Activated CD4-positive, CD25-positive, alpha-beta regulatory T cell (primary cell): Measurements from ENCODE around the gene SLC25A26.
A peak's percentile ranks its signal among the peaks of the same experiment; 100 is the strongest.

Experiments
- DNase-seq, 4 experiments: peaks; one replicate each; lab custom pipeline; 2025; lab: John Stamatoyannopoulos, UW

The SLC25A26 gene

DNA sequence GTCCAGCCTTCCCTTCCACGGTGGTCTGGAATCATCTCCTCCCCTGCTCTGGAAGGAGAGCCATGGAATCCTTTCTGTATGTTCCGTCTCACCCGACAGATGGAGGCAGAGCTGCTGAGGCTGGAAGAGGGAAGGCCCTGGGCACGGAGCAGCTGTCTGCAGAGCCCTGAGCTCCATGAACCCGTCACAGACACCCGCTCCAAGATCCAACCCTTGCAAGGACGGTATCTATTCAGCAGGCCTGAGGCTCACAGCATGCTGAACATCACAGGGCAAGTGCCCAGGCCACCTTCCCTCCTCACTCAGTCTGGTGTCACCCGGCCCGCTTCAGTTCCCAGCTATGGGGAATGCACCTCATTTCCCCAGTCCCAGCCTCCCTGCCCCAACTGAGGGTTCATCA is 176.1 kb downstream of the SLC25A26 start:
- no peak for DNase-seq

DNA sequence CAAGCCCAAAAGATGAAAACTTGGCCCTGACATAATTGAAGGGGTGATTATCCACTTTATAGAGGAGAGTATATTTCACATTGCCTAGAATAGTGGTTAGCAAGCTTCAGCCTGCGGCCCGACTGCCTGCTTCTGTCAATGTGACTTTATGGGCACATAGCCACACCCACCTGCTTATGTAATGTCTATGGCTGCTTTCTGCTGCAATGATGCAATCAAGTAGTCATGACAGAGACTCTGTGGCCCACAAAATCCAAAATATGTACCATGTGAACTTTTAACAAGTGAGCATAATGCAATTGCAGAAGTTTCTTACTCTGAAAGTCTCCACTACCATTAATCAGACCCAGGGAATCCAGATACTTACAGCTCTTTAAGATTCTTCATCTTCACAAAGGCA is 176.9 kb downstream of the SLC25A26 start:
- DNase-seq: no peak

- DNase-seq: no peak
Observed at GRCh38 chr3:66398228-66399025, 177.6 kb downstream of the SLC25A26 start.

GRCh38 chr3:66399529-66400232 is 178.9 kb downstream of the SLC25A26 start:
- DNase-seq: no peak

DNA sequence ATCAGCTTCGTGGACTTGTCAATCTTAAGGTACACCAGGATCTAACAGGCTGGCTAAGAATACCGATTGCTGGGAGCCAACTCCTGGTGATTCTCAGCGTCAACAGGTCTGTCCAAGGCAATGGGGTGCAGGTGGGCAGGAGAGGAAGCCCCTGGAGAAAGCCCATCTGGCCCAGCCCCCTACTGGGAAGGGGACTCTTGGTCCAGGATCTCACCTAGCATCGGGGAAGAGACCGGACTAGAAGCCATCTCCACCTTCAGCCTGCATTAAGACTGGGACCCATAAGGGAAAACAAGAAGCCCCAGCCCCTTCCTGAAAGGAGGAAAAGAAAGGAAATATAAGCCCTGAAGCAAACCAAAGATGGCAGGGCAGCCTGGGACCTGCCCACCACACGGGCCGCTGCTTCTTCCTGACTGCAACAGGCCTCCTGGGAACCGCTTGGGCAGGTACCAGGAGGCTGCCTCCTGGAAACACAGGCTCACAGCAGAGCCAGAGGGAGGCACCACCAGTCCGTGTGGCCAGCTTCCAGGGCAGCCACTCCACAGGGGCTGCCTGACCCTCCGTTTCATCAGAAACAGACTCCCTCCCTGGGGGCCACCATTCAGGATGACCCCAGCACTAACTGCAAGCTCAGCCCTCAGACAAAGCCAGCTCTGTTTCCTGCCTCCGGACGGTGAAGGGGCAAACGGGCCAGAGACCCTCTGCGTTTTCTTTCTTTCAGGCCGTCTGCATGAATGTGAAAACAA is 179.8 kb downstream of the SLC25A26 start:
- DNase-seq: no peak

DNA sequence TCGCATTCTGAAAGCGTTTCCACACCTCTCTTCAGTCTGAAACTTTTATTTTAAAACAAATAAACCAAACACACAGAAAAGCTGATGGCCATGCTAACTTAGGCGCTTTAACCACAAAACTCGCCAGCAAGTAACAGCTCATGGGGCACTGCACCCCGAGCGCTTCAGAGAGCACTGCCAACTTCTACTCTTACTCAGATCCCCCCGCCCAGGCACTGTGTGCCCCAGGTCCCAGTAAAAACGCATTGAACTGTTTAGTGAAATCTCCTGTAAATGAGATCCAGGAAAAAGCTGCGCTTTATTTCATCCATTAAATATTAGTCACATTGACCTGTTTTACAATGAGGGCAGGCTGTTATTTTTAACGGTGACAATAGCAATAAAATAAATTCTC is 180.4 kb downstream of the SLC25A26 start:
- no peak for DNase-seq

DNA sequence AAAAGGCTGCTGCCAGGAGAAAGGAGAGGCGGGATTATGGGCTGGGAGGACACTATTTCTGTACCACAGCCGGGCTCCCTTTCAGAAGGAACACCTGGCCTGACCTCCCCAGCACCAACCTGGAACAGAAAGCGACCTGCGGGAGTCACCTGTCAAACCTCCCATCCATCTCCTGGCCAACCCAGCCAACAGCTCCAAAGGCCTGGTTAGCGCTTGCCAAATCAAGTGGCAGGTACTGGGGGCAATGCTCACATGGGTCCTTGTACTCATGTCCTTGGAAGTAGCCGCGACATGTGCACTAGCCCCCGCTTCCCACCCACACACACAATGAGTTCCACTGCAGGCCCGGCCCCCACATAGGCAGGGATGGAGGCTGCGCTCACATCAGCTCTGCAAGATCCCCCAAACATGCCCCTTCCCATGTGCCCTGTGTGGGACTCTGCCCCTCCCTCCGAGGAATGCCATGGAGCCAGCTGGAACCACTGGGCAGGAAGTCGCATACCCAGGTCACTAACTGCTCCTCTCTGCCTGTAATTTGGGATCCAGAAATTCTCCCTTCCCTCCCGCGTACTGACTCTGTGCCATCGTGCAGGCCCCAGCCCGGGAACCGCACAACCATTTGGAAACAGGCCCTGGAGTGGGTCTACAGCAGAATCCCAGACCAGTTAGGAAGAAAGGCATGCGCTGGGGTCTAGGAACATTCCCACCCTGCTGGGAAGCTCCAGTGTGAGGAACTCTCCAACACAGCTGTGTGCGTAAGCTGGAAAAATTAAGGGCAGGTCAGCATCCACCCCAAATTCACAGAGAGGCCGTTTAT is 181.1 kb downstream of the SLC25A26 start:
- no peak for DNase-seq

GRCh38 chr3:66402596-66403290 is 181.9 kb downstream of the SLC25A26 start:
- no peak for DNase-seq

- no peak for DNase-seq
Observed at GRCh38 chr3:66403323-66403990, 182.7 kb downstream of the SLC25A26 start.

DNA sequence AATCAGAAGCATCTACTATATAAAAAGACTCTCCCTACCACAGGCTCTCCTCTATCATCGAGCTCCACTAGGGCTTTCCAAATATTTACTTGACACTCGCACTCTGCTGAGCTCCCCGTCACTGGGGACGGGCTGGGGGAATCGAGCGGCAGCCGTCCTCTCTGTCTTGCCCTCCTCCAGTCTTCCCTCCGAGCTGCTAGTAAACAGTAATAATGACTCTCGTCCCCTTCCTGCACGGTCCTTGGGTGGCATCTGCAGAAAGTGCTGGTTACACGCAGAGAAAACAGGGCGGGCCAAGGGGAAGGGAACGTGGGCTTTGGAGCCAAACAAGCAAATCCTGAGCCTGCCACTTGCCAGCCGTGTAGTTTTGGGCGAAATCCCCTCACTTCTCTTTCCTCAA is 183.4 kb downstream of the SLC25A26 start:
- DNase-seq: no peak

DNA sequence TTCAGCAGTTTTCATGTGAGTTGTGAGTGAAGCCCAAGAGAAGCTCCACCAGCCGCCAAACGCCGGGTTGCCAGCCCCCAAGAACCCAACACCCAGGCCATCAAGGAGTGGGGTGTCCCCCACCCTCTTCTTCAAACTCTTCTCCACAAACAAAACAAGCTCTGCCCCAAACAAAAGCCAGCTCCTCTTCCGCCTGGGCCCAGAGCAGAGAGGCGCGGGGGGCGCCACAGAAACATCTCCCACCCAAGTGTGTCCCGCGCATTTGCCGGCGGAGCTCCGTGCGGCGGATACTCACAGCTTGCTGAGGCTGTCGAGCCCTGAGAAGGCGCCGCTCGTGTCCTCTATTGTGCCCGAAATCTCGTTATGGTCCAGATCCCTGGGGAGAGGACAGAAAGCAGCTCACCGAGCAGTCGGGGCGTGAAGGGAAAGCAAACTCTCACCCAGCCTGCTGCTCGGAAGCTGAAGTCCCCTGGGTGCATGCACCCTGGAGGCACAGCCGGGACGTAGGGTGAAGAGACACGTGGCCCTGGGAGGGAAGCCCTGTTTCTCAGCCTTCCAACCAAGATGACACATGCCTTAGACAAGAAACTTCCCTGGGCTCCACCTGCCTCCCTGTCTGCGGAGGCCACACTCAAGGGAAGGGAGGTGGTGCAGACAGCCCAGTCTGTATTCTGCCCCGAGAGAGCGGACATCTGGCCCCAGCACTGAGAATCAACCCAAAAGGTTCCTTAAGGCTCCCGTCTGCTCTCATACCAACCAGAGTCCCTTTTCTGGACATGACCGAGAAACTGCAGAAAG is 184.3 kb downstream of the SLC25A26 start:
- no peak for DNase-seq

- no peak for DNase-seq
Observed at GRCh38 chr3:66405701-66406091, 184.9 kb downstream of the SLC25A26 start.

- DNase-seq: no peak
Observed at GRCh38 chr3:66406163-66406562, 185.4 kb downstream of the SLC25A26 start.

DNA sequence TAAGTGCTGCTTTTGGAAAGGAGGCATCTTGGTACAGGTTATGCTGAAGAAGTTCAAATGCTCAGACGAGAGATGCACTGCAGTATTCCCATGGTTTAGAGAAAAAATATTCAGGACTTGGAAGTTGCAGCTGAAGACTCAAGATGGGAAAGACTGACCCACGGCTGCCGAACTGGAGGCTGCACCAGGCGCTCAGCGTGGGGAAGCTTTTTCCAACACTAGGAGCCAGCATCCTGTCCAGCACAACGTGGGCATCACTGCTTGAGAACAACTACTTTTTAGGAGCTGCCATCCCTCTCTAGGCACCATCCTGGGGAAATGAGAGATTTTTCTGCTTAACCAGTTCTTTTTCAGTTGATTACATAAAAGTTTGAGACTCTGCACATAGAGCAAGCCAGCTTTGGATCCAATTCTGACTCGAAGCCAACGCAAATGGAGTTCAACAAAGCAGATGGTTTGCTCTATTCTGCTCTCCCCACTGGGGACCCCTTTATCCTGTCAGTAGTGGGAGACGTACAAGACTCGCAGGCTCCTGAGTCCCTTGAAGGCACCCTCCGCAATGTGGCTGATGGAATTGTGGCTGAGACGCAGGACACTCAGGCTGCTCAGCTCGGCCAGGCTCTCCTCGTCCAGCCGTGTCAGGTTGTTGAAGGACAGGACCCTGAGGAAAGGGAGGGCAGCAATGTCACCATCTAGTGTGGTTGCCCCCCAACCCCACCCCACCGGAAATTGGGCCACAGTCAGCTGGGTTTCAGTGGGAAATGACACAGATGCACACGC is 186.2 kb downstream of the SLC25A26 start:
- DNase-seq: no peak

DNA sequence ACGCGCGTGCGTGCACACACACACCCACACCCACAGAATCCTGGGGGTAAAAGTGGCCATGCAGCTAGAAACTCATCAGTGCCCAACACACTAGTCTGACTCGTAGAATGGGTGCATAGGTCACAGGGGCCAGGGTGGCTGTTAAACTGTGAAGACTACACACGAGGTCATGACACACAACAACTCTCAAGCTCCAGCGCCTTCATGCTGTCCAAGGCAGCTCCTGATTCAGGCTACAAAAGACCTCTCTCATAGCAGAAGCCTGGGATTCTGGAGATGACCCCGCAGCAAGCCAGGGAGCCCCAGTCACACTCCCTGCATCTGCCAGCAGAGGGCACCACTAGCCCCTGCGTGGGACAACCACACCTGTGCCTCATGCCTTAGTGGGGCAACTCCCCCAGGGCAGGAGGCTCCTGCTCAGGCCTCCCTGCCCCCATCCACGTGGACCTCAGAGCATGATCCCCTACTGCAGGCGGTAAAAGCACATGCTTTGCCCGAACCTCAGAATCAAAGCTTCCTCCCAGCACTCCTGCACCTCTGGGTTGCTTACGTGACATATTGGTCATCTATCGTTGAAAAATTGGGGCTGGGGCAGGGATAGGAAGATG is 186.9 kb downstream of the SLC25A26 start:
- DNase-seq: peak; percentile 55 to 73 (median 64)

DNA sequence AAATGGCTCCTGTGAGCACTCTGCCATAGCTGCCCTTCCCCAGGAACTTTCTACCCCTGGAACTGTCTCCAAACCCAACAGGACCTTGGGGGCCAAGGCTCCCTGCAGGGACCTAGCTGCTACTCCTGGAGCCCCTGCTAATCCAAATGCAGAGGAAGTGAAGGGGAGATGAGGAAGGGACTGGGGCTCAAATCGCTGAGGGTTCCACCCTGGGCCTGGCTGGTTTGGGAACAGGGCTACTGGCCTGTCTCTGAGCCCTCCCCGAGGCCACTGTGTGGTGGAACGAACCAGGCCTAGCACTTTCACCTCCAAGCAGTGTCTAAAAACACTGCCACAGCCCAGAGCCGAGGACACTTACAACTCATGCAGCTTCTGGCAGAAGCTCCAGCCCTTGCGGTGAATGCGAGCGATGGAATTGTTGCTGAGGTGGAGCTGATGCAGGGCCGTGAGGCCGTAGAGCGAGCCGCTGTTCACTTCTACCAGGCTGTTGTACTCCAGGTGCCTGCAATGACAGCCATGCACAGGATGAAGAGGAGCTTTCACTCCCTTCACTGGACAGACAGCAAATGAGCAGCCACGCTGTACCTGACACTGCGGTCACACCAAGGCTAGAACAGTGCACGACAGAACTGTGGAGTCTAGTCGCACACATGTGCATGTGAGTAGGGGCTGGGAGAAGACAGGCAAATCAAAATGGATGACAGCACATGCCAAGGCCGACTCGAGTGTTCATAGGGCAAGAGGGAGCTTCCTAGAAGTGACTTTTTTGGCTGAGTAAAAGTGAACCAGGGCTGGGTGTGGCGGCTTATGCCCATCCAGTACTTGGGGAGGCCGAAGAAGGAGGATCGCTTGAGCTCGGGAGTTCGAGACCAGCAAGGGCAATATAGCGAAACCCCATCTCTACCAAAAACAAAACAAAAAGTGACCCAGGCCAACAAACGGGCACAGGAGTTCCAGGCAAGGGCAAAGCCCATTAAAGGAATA is 189.3 kb downstream of the SLC25A26 start:
- no peak for DNase-seq

- no peak for DNase-seq
Observed at GRCh38 chr3:66410976-66411375, 190.2 kb downstream of the SLC25A26 start.
